Measurements from ENCODE around the gene EXOC4. TPM values are rescaled to one million over a fixed set of nuclear protein-coding genes. Genes with fewer than 3 reads are reported as not detected.

The EXOC4 gene
- total and polyA plus RNA-seq, 2 of the 8 experiments (the other 6 are each of a cell fraction or from before 2014, with no cell fraction given): 27.0 to 67.3 TPM

- no peak overlapping the region for H3K23ac ChIP-seq (ENCODE audit: insufficient read length)
- no peaks in the 10 kb centered on the region for H3K9me3 ChIP-seq (ENCODE audit: insufficient read depth in 2 of 2, low read depth in 1 of 2, low read length in 1 of 2)
- no peak for FAIRE-seq
- no peaks in the 10 kb centered on the region for H3K79me2 ChIP-seq (ENCODE audit: control insufficient read depth in 1 of 2, insufficient read depth in 2 of 2, low read length in 2 of 2)
- no peak overlapping the region for H2AK5ac ChIP-seq (ENCODE audit: low read depth, low read length)
- no peaks in the 10 kb centered on the region for H3K27me3 ChIP-seq (replicated peaks in 1 of 4; ENCODE audit: control insufficient read depth in 3 of 4, extremely low read depth in 1 of 4, insufficient read depth in 3 of 4, low read length in 3 of 4)
- no peaks in the 10 kb centered on the region for H4K20me1 ChIP-seq (replicated peaks in 1 of 2; ENCODE audit: control insufficient read depth in 1 of 2, insufficient read depth in 2 of 2, low read length in 2 of 2)
- H4K91ac ChIP-seq (replicated peaks; ENCODE audit: insufficient read length, low read length): no peak overlapping the region
- no peak overlapping the region for H3K14ac ChIP-seq (ENCODE audit: insufficient read length)
- H3K79me1 ChIP-seq (ENCODE audit: low read depth, low read length): no peaks in the 10 kb centered on the region
- no peak overlapping the region for H3K27ac ChIP-seq (ENCODE audit: low read depth, low read length)
- no peak overlapping the region for H3K4me3 ChIP-seq (ENCODE audit: extremely low read depth in 1 of 4, insufficient read depth in 2 of 4, low read depth in 3 of 4, low read length in 4 of 4)
- POLR2A ChIA-PET (ENCODE audit: partially characterized antibody): interaction anchor here (1.4 kb wide), 1 partner anchor 8 kb away, joined by 3 read pairs; no protein-coding TSS in a partner anchor
- no peak overlapping the region for H3K9ac ChIP-seq (replicated peaks in 1 of 4; ENCODE audit: extremely low read depth in 1 of 4, low read depth in 3 of 4, low read length in 3 of 4)
- H4K5ac ChIP-seq (ENCODE audit: insufficient read length, low read depth, low read length): no peak overlapping the region
- H3K36me3 ChIP-seq (ENCODE audit: control insufficient read depth in 2 of 4, insufficient read depth in 4 of 4, low read length in 3 of 4): no peaks in the 10 kb centered on the region
- H2BK12ac ChIP-seq (ENCODE audit: low read depth, low read length): no peak overlapping the region
- no peak overlapping the region for H2BK120ac ChIP-seq (replicated peaks; ENCODE audit: low read depth, low read length)
- H2BK20ac ChIP-seq (ENCODE audit: low read length): no peak overlapping the region
- H3K56ac ChIP-seq (replicated peaks; ENCODE audit: insufficient read length, low read depth, low read length): no peak overlapping the region
- H3K18ac ChIP-seq (ENCODE audit: extremely low read depth, low read length): no peak overlapping the region
- DNase-seq (ENCODE audit: low read depth in 1 of 2, low spot score in 2 of 2): no peak
- no peak overlapping the region for H2BK5ac ChIP-seq (ENCODE audit: low read depth, low read length)
- TF ChIP-seq POU5F1 (IDR thresholded peaks at IDR 0.05; ENCODE audit: low read depth, low read length): no peak
- no peak for TF ChIP-seq JUND (IDR thresholded peaks at IDR 0.05; ENCODE audit: low read length)
- TF ChIP-seq GABPA (IDR thresholded peaks at IDR 0.05; ENCODE audit: borderline replicate concordance, insufficient read depth, low read length): no peak
- no peak for TF ChIP-seq BRCA1 (IDR thresholded peaks at IDR 0.05; ENCODE audit: low read depth, low read length)
- no peak for TF ChIP-seq SIN3A (conservative IDR thresholded peaks at IDR 0.05 in 1 of 2, IDR thresholded peaks at IDR 0.05 in 1 of 2; ENCODE audit: low read depth in 1 of 2, low read length in 2 of 2)
- no peak for TF ChIP-seq JUN (IDR thresholded peaks at IDR 0.05; ENCODE audit: low read depth, low read length)
- no peak for TF ChIP-seq HDAC6 (IDR thresholded peaks at IDR 0.05; ENCODE audit: low read depth, low read length)
- WGBS, 2 experiments (ENCODE audit: extremely low coverage in 1 of 2, insufficient coverage in 1 of 2, insufficient read length in 1 of 2, insufficient replicate concordance in 2 of 2, low coverage in 1 of 2, low lambda C conversion rate in 2 of 2, missing lambda C conversion rate in 1 of 2): 100% methylated on average over 1 of the region's 1 CpG; no CpG with 5 or more reads in 1 of the 2 experiments
- H4K8ac ChIP-seq (ENCODE audit: extremely low read depth, insufficient read depth, low read length): no peak overlapping the region
- no peaks in the 10 kb centered on the region for H3K4me1 ChIP-seq (replicated peaks in 1 of 4; ENCODE audit: control insufficient read depth in 3 of 4, insufficient read depth in 4 of 4, low read length in 3 of 4)
- no peak overlapping the region for H2BK15ac ChIP-seq (ENCODE audit: low read length)
- CTCF ChIA-PET (ENCODE audit: partially characterized antibody): no interaction called here
- H2AFZ ChIP-seq (ENCODE audit: low read length): no peak overlapping the region
- H3K23me2 ChIP-seq (ENCODE audit: low read depth, low read length): no peaks in the 10 kb centered on the region
- no peak overlapping the region for H3K4me2 ChIP-seq (ENCODE audit: insufficient read depth in 1 of 2, low read depth in 2 of 2, low read length in 2 of 2)
- H3K4ac ChIP-seq (replicated peaks; ENCODE audit: insufficient read length, low read depth, low read length): no peak overlapping the region
These were observed 267.4 kb downstream of the EXOC4 start for GRCh38 chr7:133520248-133520647.
